Prostate gland (tissue), 2 donors: ENCODE results near the gene LAX1.
A peak's percentile ranks its signal among the peaks of the same experiment; 100 is the strongest.

Source experiments
- CTCF ChIP-seq, 4 experiments: fragments of 200-600 bp in 2 of 4; fragments of 450-650 bp in 2 of 4; sonication (generic) in 2 of 4; IDR thresholded peaks; 1 replicate in 3 of 4; 2 replicates in 1 of 4; pipeline ENCODE4 v1.5.1; 2016 to 2019; ENCODE audit warnings: antibody characterized with exemption in 4 of 4, mild to moderate bottlenecking in 2 of 4, moderate library complexity in 2 of 4
- POLR2A ChIP-seq: fragments of 450-650 bp; IDR thresholded peaks from one replicate; pipeline ENCODE4 v1.6.1; 2016; ENCODE audit warnings: antibody characterized with exemption, mild to moderate bottlenecking
- POLR2AphosphoS5 ChIP-seq: sonication (generic); formaldehyde crosslinking; IDR thresholded peaks from one replicate; pipeline ENCODE4 v1.6.1; 2017; ENCODE audit warnings: antibody characterized with exemption

- no peak for TF ChIP-seq CTCF (IDR thresholded peaks at IDR 0.05)
- no peak for TF ChIP-seq POLR2A
- TF ChIP-seq POLR2AphosphoS5: peak; percentile 63
Measured at GRCh38 chr1:203751051-203751450, 13.9 kb upstream of the LAX1 start.
